Activated CD4-positive, alpha-beta T cell treated with anti-CD3 and anti-CD28 coated beads, Interleukin-2, amount 10 ng/mL, durations not matched to agents 24 days and 14 days (primary cell): Measurements from ENCODE around the gene IWS1. TPM values are rescaled to one million over a fixed set of nuclear protein-coding genes. Genes with fewer than 3 reads are reported as not detected.
"Not testable (repeated sequence)": the region's sequence is repeated elsewhere in the genome, so short reads cannot be mapped to it uniquely, and the experiment has no call there.

Experiments used
- DNase-seq: peaks from one replicate; pipeline ENCODE4 v3.0.0; 2022
- H3K27ac Mint-ChIP-seq: one replicate; pipeline ENCODE4 v1.8.0; 2022; ENCODE audit warnings: mild to moderate bottlenecking, mixed read lengths
- H3K27me3 Mint-ChIP-seq: one replicate; pipeline ENCODE4 v1.8.0; 2022; ENCODE audit warnings: mixed read lengths
- H3K36me3 Mint-ChIP-seq: one replicate; pipeline ENCODE4 v1.8.0; 2022; ENCODE audit warnings: low read depth, mild to moderate bottlenecking, mixed read lengths
- H3K4me1 Mint-ChIP-seq: one replicate; pipeline ENCODE4 v1.8.0; 2021; ENCODE audit warnings: mixed read lengths
- H3K4me3 Mint-ChIP-seq: one replicate; pipeline ENCODE4 v1.8.0; 2022; ENCODE audit warnings: mild to moderate bottlenecking, moderate library complexity, mixed read lengths
- H3K9me3 Mint-ChIP-seq: one replicate; pipeline ENCODE4 v1.8.0; 2021; ENCODE audit warnings: mixed read lengths
- intact Hi-C: fragments of 100-400 bp; cut with micrococcal nuclease; formaldehyde crosslinking; loops from one replicate; pipeline ENCODE4 v1.15.1; 2023
- total RNA-seq: library from RNA; stranded (reverse); gene quantifications from 2 replicates; pipeline ENCODE4 v1.2.3, GENCODE V29; 2022

The IWS1 gene
- total RNA-seq, 1 donor from 2014 or later = 61.9 TPM

DNA sequence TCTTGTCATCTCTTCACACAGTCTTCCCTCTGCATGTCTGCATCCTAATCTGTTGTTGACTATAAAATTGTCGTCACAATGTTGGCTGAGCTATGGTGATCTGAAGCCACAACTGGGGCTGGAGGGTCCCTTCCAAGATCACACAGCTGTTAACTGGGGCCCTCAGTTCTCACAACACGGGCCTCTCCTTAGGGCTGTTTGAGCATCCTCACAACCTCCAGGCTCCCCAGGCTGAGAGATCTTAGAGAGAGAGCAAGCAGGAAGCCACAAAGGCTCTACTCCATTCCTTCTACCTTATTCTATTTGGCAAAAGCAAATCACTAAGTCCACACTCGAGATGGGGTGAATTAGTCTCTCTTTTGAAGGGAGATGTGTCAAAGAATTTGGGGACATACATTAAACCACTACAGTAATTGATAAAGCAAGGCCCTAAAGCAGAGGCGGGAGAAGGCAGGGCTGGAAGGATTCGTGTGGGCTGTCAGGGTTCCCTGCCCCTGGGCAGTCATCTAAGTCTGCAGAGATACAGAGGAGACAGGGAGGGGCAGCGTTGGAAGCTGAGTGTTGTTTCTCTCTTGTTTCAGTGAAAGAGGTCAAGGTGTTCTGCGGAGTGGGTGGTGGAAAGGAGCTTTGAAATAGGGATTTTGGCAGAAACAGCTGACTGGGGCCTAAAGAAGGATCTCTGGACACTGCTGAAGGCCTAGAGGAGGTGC is 25.1 kb upstream of the IWS1 start:
- Mint-ChIP-seq H3K27ac (no peak overlapping the region), H3K27me3 (peaks cover 70% of the 10 kb centered on the region), H3K36me3 (no peaks in the 10 kb centered on the region), H3K4me3 (no peak overlapping the region), H3K4me1 (peaks cover 4% of the 10 kb centered on the region), H3K9me3 (peaks cover 14% of the 10 kb centered on the region)
- DNase-seq = no peak
- intact Hi-C loops = no loop called here

DNA sequence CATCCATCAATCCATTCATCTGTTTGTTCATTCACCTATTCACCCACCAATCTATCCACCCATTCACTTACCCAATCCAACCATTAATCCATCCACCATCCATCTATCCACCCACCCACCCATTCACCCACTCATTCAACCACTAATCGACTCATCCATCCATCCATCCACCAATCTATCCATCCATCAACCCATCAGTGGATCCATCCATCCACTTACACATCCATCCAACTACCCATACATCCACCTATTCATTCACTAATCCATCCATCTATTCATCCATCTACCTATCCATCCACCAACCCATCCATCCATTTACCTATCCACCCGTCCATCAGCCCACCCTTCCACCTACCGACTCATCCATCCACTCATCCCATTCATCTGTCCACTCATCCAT is 20.5 kb upstream of the IWS1 start:
- no peak for DNase-seq
- intact Hi-C loops = no loop called here
- peaks cover 6% of the 10 kb centered on the region for H3K9me3 Mint-ChIP-seq
- no peaks in the 10 kb centered on the region for H3K4me1 Mint-ChIP-seq
- H3K27ac Mint-ChIP-seq = no peak overlapping the region
- H3K36me3 Mint-ChIP-seq = no peaks in the 10 kb centered on the region
- no peak overlapping the region for H3K4me3 Mint-ChIP-seq
- H3K27me3 Mint-ChIP-seq = peaks cover 47% of the 10 kb centered on the region

DNA sequence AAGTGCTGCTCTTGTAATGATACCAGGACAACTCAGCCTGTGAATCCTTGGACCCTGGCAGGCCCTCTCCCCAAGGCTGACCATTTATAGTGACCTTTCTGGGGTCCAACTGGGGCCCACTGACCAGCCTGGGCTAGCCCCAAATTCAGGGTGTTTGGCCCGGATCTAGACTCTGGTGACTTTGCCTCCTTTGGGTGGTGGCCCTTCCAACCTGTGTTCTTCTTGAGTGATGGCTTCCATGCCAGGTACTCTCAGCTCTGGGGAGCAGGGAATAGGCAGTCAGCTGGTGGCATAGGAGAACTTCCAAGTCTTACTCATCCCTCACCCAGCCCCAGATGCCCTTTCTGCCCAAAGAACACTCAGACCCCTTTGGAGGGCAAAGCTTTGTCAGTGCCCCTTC is 19.5 kb upstream of the IWS1 start:
- Mint-ChIP-seq H3K9me3 (peaks cover 6% of the 10 kb centered on the region), H3K4me1 (no peaks in the 10 kb centered on the region), H3K36me3 (no peaks in the 10 kb centered on the region), H3K27me3 (peaks cover 44% of the 10 kb centered on the region), H3K27ac (no peak overlapping the region), H3K4me3 (no peak overlapping the region)
- intact Hi-C loops = no loop called here
- no peak for DNase-seq

DNA sequence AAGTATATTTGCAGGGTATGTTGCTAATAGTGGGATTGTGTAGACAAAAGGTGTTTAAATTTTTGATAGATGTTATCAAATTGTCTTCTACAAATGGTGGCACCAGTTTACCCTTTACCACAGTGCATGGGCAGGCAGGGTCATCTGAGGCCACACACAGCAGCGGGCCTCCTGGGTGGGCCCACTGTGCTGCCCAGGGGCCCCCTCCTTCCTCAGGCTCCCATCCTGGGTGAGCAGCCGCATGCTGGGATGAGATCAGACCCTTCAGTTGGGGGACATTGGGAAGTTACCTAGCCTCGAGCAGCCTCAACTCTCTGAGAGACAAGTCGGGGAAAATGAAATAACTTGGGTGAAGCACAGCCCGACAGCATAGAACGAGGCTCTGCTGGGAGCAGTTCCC is 18.9 kb upstream of the IWS1 start:
- no peak for DNase-seq
- no peaks in the 10 kb centered on the region for H3K36me3 Mint-ChIP-seq
- no peaks in the 10 kb centered on the region for H3K4me1 Mint-ChIP-seq
- peaks cover 6% of the 10 kb centered on the region for H3K9me3 Mint-ChIP-seq
- H3K27me3 Mint-ChIP-seq = peaks cover 44% of the 10 kb centered on the region
- no peak overlapping the region for H3K4me3 Mint-ChIP-seq
- no peak overlapping the region for H3K27ac Mint-ChIP-seq
- intact Hi-C loops = no loop called here

DNA sequence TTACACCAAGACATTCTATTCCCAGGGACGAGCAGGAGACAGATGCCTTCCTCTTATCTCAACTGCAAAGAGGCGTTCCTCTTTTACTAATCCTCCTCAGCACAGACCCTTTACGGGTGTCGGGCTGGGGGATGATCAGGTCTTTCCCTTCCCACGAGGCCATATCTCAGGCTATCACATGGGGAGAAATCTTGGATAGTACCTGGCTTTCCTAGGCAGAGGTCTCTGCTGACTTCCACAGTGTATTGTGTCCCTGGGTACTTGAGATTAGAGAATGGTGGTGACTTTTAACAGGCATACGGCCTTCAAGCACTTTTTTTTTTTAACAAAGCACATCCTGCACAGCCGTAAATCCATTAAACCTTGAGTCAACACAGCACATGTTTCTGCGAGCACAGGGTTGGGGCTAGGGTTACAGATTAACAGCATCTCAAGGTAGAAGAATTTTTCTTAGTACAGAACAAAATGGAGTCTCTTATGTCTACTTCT is 16.8 kb upstream of the IWS1 start:
- H3K36me3 Mint-ChIP-seq, H3K4me3 Mint-ChIP-seq, intact Hi-C loops, H3K4me1 Mint-ChIP-seq, DNase-seq, H3K9me3 Mint-ChIP-seq, H3K27ac Mint-ChIP-seq: not testable (repeated sequence)
- peaks cover 42% of the 10 kb centered on the region for H3K27me3 Mint-ChIP-seq

DNA sequence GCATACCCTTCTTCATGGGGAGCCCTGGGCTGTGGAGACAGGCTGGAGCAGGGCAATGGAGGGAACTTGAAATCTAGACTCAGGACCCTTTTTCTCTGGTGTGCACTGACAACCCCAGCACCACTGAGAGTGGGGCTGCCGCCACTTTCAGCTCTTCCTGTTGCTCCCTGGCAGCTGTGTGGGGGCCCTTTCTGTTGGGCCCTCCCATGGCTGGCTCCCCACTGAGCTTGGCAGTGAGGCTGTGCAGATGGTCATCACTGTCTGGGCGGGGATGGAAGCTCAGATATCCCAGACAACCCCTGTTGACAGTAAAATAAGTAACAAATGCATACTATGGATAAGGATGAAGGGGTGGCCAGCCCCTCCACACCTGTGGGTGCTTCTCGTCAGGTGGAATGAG is 15.9 kb upstream of the IWS1 start:
- Mint-ChIP-seq H3K27ac (no peak overlapping the region), H3K9me3 (peaks cover 6% of the 10 kb centered on the region), H3K4me3 (no peak overlapping the region), H3K36me3 (no peaks in the 10 kb centered on the region), H3K4me1 (no peaks in the 10 kb centered on the region), H3K27me3 (peaks cover 41% of the 10 kb centered on the region)
- no peak for DNase-seq
- intact Hi-C loops = no loop called here

DNA sequence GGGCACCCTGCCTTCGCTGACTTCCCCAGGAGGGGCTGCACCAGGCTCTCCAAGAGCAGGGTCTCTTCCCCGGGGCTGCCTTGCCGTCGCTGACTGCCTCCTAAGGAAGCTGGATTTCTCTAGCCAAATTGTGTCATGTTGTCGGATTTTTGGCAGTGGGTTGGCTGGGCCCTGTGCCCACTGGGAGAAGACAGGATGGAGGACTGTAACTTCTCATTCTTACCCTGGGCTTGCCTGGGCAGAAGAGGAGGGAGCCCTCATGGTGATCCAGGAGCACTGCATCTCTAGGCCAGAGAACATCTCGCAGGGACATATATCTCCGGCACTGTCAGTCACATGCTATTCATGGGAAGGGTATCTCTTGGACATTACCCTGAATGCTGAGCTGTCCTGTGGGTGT is 15.5 kb upstream of the IWS1 start:
- no peak for DNase-seq
- Mint-ChIP-seq H3K27ac (no peak overlapping the region), H3K4me1 (no peaks in the 10 kb centered on the region), H3K27me3 (peaks cover 38% of the 10 kb centered on the region), H3K36me3 (no peaks in the 10 kb centered on the region), H3K4me3 (no peak overlapping the region), H3K9me3 (peaks cover 3% of the 10 kb centered on the region)
- intact Hi-C loops = no loop called here

DNA sequence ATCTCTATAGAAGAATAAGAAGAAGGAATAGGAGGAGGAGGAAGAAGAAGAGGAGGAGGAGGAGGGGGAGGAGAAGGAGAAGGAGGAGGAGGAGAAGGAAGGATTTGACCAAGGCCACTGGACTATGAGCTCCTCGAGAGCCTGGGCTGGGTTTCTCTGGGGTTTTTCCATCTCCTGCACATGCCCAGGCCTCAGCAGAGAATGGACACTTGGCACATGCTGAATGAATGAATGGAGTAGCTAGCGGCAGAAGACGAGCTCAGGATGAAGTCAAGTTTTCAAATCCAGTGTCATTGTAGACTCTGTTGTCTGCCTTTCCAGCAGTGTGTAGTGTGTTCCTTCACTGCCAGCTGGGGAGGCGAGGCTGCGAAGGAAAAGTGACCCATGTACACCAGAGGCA is 11.4 kb upstream of the IWS1 start:
- intact Hi-C loops = no loop called here
- H3K27ac Mint-ChIP-seq = no peak overlapping the region
- no peaks in the 10 kb centered on the region for H3K9me3 Mint-ChIP-seq
- no peak for DNase-seq
- H3K4me1 Mint-ChIP-seq = no peaks in the 10 kb centered on the region
- H3K27me3 Mint-ChIP-seq = peaks cover 39% of the 10 kb centered on the region
- no peak overlapping the region for H3K4me3 Mint-ChIP-seq
- H3K36me3 Mint-ChIP-seq = no peaks in the 10 kb centered on the region

DNA sequence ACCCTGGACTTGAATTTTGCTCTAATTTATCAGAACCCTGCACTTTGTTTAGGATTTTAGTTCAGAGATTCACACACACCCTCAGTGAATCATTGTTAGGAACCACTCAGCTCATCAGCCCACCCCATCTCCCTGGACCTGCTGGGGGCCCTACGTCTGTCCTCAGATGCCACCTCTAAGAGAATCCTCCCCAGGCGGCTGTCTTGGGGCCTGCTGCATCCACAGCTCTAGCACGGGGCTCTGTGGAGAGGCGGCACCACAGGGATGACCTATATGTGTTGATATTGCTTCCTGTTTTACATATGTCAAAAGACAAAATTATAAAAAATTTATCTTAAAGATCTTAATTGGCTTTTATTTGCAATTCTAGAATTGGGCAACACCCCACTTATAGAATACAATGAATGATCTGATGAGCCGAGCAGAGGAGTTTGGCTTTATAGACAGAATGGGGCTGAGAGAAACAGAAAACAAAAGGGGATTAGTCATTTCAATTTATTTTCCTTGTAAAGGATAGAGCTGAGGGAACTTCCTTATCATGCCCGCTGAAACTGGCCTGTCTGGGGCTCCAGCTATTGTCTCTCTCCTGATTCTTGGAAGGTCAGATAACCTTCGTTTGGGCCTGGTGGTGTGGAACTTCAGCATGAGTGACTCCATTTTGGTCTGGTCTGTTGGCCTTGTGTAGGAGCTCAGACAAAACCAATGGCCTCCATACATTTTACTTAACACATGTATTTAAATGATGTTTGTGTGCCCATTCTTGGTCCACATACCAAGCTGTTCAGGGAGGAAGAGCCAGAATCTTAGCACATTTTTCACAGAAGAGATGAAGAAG is 10.6 kb upstream of the IWS1 start:
- H3K27ac Mint-ChIP-seq = no peak overlapping the region
- no peak overlapping the region for H3K4me3 Mint-ChIP-seq
- no peaks in the 10 kb centered on the region for H3K36me3 Mint-ChIP-seq
- intact Hi-C loops = no loop called here
- H3K4me1 Mint-ChIP-seq = no peaks in the 10 kb centered on the region
- H3K27me3 Mint-ChIP-seq = peaks cover 34% of the 10 kb centered on the region
- DNase-seq = no peak
- H3K9me3 Mint-ChIP-seq = no peaks in the 10 kb centered on the region

DNA sequence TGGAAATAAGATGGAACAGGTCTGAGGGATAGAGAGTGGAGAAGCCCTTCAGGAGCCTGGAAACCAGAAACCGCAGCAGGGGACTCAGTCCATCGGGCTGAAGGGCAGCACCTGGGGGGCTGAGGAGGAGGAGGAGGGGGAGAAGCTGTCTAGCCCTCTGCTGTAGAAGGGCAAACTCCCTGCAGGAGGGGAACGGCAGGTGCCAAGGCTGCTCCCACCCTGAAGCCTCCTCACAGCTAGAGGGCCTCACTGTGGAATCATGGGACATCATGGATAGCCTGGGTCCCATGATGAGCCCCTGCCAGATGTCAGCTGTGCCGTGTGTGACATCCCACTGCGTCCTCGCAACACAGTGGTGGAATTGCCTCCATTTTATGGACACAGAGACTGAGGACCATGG is 9.6 kb upstream of the IWS1 start:
- no peak for DNase-seq
- intact Hi-C loops = no loop called here
- H3K4me1 Mint-ChIP-seq = no peaks in the 10 kb centered on the region
- no peak overlapping the region for H3K4me3 Mint-ChIP-seq
- no peaks in the 10 kb centered on the region for H3K36me3 Mint-ChIP-seq
- H3K27ac Mint-ChIP-seq = no peak overlapping the region
- no peaks in the 10 kb centered on the region for H3K9me3 Mint-ChIP-seq
- H3K27me3 Mint-ChIP-seq = peaks cover 32% of the 10 kb centered on the region

DNA sequence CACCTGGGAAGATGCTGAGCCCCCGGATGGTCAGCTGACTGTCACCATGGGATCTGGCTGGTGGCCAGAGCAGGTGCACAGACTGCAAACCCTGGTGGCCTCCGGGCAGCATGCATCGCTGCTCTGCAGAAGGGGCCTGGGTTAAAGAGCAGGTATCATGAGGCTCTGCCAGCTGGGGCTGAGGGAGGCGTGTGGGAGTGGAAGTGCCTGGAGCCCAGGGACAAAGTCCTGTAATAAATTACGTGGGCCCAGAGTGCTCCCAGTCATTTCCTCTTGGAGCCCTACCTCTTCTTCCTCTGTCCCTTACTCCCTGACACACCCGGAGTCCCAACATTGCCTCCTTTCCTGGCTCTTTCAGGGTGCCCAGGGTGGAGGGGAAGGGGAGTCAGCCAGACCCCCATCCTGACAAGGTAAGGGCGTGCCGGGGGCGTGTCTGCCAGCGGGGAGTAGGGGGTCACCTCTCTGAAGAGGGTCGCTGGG is 9.2 kb upstream of the IWS1 start, which contains the start of gene MYO7B:
MYO7B (plus strand) TSS at position 262 of the 480 bp plus-strand sequence. CDS start 24,040 bp downstream, outside the sequence.
- DNase-seq = no peak
- Mint-ChIP-seq H3K27ac (no peak within 1 kb of the TSS), H3K4me1 (no peaks in the 10 kb centered on the region), H3K4me3 (no peak within 1 kb of the TSS), H3K9me3 (no peaks in the 10 kb centered on the region), H3K36me3 (no peaks in the 10 kb centered on the region), H3K27me3 (peaks cover 29% of the 10 kb centered on the region)
- intact Hi-C loops = no loop called here

DNA sequence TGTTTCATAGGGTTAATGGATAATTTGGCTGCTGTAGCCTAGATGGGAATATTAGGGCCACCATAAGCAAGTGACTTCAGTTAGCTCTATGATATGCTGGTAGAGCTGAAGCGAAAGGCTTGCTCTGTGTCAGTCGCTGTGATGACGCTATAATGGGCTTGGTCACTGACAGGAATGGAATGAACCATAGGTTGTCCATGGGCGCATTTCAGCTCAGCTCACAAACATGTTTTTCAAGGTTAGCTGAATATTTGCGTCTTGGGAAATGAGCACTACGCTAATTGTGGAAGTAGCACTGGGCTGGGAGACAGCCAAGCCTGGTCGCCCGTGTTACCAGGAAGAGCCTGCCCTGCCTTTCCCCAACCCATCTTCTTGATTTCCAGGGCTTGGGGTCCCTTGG is 6.0 kb upstream of the IWS1 start:
- peaks cover 4% of the 10 kb centered on the region for H3K9me3 Mint-ChIP-seq
- intact Hi-C loops = no loop called here

DNA sequence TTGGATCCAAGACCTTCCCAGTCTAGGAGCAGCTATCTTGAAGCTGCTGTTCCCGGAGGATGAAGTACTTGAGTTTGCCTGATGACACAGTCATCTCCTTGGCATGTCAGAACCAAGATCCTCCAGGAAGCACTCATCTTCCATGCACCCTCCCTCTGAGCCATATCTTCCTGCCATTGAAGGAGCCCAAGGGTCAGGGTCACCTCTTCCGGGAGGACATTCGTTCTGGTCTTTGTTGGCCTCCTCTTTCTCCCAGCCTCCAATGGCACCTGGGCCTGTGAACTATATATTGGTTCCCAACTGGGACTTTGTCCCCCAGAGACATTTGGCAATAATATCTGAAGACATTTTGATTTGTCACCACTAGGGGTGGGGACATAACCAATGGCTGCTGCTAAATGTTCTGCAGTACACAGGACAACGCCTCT is 4.9 kb upstream of the IWS1 start:
- Mint-ChIP-seq H3K9me3 (peaks cover 4% of the 10 kb centered on the region), H3K36me3 (no peaks in the 10 kb centered on the region), H3K4me3 (no peak overlapping the region), H3K27me3 (peaks cover 20% of the 10 kb centered on the region), H3K4me1 (peaks cover 10% of the 10 kb centered on the region), H3K27ac (no peak overlapping the region)
- DNase-seq = no peak
- intact Hi-C loops = no loop called here

More for the DNA sequence above, 6.0 kb upstream of the IWS1 start:
- Mint-ChIP-seq H3K27ac (no peak overlapping the region), H3K4me1 (peaks cover 2% of the 10 kb centered on the region), H3K36me3 (no peaks in the 10 kb centered on the region), H3K4me3 (no peak overlapping the region), H3K27me3 (peaks cover 21% of the 10 kb centered on the region)
- DNase-seq = no peak
